ENCODE data around the gene SKAP2.

Gene SKAP2

GRCh38 chr7:26787701-26788100 lies 76.7 kb downstream of the SKAP2 start:
- Histone ChIP-seq H3K36me3 (no peaks in the 10 kb centered on the region), H3K4me1 (no peaks in the 10 kb centered on the region), H3K27me3 (no peaks in the 10 kb centered on the region), H3K27ac (no peak overlapping the region), H3K4me3 (no peak overlapping the region), H3K9me3 (no peaks in the 10 kb centered on the region)
- TF ChIP-seq, protein P1, sequence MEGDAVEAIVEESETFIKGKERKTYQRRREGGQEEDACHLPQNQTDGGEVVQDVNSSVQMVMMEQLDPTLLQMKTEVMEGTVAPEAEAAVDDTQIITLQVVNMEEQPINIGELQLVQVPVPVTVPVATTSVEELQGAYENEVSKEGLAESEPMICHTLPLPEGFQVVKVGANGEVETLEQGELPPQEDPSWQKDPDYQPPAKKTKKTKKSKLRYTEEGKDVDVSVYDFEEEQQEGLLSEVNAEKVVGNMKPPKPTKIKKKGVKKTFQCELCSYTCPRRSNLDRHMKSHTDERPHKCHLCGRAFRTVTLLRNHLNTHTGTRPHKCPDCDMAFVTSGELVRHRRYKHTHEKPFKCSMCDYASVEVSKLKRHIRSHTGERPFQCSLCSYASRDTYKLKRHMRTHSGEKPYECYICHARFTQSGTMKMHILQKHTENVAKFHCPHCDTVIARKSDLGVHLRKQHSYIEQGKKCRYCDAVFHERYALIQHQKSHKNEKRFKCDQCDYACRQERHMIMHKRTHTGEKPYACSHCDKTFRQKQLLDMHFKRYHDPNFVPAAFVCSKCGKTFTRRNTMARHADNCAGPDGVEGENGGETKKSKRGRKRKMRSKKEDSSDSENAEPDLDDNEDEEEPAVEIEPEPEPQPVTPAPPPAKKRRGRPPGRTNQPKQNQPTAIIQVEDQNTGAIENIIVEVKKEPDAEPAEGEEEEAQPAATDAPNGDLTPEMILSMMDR (IDR thresholded peaks at IDR 0.05) = no peak
- DNase-seq = no peak
- intact Hi-C loops (cut with DNase I; ENCODE audit: low total_unique reads) = no loop called here

GRCh38 chr7:26784118-26784517 lies 80.3 kb downstream of the SKAP2 start:
- TF ChIP-seq, protein P1 (IDR thresholded peaks at IDR 0.05) = no peak
- Histone ChIP-seq H3K27me3 (no peaks in the 10 kb centered on the region), H3K4me3 (no peak overlapping the region), H3K36me3 (no peaks in the 10 kb centered on the region), H3K9me3 (no peaks in the 10 kb centered on the region), H3K27ac (no peak overlapping the region), H3K4me1 (no peaks in the 10 kb centered on the region)
- no peak for DNase-seq
- intact Hi-C loops (cut with DNase I; ENCODE audit: low total_unique reads) = no loop called here

DNA sequence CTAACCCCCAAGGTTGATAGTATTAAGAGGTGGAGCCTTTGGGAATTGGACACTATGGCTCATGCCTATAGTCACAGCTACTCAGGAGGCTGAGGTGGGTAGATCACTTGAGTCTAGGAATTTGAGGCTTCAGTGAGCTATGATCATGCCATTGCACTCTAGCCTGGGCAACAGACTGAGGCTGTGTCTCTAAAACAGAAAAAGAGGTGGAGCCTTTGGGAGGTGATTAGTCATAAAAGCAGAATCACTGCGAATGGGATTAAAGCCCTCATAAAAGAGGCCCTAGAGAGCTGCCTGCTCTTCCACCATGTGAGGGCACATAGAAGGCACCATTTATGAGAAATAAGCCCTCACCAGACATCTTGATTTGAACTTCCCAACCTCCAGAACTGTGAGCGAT lies 81.9 kb downstream of the SKAP2 start:
- Histone ChIP-seq H3K36me3 (no peaks in the 10 kb centered on the region), H3K4me1 (no peaks in the 10 kb centered on the region), H3K9me3 (no peaks in the 10 kb centered on the region), H3K4me3 (no peak overlapping the region), H3K27me3 (no peaks in the 10 kb centered on the region), H3K27ac (no peak overlapping the region)
- intact Hi-C loops (cut with DNase I; ENCODE audit: low total_unique reads) = no loop called here
- DNase-seq = no peak
- TF ChIP-seq, protein P1 (IDR thresholded peaks at IDR 0.05) = no peak

DNA sequence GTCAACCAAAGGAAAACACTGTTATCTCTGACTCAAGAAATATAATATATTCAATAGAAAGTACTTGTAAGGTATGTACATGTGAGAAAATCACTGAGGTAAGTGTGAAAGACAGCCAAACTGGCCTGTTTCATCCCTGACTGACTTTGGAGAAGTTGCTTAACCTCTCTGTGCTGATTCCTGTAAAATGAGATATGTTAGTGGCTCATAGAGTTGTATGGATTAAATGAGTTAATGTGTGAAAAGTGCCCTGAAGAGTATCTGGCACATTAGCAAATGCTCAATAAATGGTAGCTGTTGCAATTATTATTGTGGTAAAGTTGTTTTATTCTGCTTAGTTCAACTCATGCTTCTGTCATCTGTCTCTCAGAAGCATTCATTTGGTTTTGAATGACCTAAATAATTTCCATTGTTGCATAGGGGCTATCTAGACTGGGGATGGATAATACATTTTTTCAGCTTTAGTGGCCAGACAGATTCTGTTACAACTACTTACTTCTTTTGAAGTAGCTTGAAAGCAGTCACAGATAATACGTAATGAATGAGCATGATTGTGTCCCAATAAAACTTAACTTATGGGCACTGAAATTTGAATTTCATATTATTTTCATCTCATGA lies 84.3 kb downstream of the SKAP2 start:
- TF ChIP-seq, protein P1 (IDR thresholded peaks at IDR 0.05) = no peak
- H3K27ac ChIP-seq = no peak overlapping the region
- no peaks in the 10 kb centered on the region for H3K27me3 ChIP-seq
- H3K36me3 ChIP-seq = no peaks in the 10 kb centered on the region
- H3K4me3 ChIP-seq = no peak overlapping the region
- intact Hi-C loops (cut with DNase I; ENCODE audit: low total_unique reads) = no loop called here
- no peaks in the 10 kb centered on the region for H3K4me1 ChIP-seq
- no peak for DNase-seq
- no peaks in the 10 kb centered on the region for H3K9me3 ChIP-seq

DNA sequence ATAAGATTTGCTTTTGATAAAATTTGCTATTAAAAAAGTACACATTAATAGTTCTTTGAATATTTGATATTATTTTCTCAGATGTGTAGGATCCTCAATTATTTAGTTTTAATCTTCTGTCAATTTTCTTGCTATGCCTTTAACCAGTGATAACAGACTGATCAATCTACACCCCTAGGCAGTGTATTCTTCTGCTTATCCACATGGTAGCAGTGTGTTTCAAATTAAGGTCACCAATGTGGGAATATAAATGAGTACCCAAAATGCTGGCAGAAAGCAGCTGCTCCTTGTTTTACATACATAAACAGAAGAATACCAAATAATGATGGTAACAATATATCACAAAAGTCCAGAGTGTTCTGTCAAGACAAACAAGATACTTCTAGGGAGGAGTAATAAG lies 87.0 kb downstream of the SKAP2 start:
- intact Hi-C loops (cut with DNase I; ENCODE audit: low total_unique reads) = no loop called here
- TF ChIP-seq, protein P1 (IDR thresholded peaks at IDR 0.05) = no peak
- DNase-seq = no peak

DNA sequence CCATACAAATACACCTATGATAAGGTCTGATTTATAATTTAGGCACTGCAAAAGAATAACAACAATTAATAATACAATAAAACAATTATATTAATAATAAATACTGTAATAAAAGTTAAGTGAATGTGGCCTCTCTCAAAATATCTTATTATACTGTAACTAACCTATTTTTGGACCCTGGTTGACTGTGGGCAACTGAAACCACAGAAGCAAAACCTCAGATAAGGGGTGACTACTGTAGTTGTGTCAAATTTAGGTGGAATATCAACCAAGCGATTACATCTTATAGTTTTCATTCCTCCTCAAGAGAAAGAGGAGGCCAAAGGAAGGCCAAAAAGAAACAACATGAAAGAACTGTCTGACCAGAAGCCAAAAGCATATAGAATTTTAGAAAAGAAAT lies 103.9 kb downstream of the SKAP2 start:
- no peaks in the 10 kb centered on the region for H3K9me3 ChIP-seq
- H3K27ac ChIP-seq = no peak overlapping the region
- intact Hi-C loops (cut with DNase I; ENCODE audit: low total_unique reads) = no loop called here
- no peak for DNase-seq
- H3K4me1 ChIP-seq = no peaks in the 10 kb centered on the region
- no peak overlapping the region for H3K4me3 ChIP-seq
- no peaks in the 10 kb centered on the region for H3K36me3 ChIP-seq
- H3K27me3 ChIP-seq = no peaks in the 10 kb centered on the region
- TF ChIP-seq, protein P1 (IDR thresholded peaks at IDR 0.05) = no peak

More for the DNA sequence above, 87.0 kb downstream of the SKAP2 start:
- Histone ChIP-seq H3K4me3 (no peak overlapping the region), H3K4me1 (no peaks in the 10 kb centered on the region), H3K27ac (no peak overlapping the region), H3K27me3 (no peaks in the 10 kb centered on the region), H3K9me3 (no peaks in the 10 kb centered on the region), H3K36me3 (no peaks in the 10 kb centered on the region)
